ENCODE measurements around the gene FAU.

The FAU gene

GRCh38 chr11:65104628-65105027 lies 17.3 kb downstream of the FAU start:
- FAIRE-seq, result no peak

- no peak for FAIRE-seq
Measured at GRCh38 chr11:65103476-65103875, 18.5 kb downstream of the FAU start.

- FAIRE-seq, result no peak
Measured at GRCh38 chr11:65102142-65103095, 19.5 kb downstream of the FAU start.

- no peak for FAIRE-seq
Measured at GRCh38 chr11:65100674-65101350, 21.1 kb downstream of the FAU start.

- FAIRE-seq, result no peak
Measured at GRCh38 chr11:65096926-65097325, 25.0 kb downstream of the FAU start.

GRCh38 chr11:65095974-65096806 lies 25.7 kb downstream of the FAU start, which contains the start of gene VPS51:
TSS of gene VPS51 (plus strand) at chr11:65096214. CDS start at chr11:65096251, 37 bp downstream.
- FAIRE-seq, result no peak

- FAIRE-seq, result no peak
Measured at GRCh38 chr11:65095427-65095826, 26.5 kb downstream of the FAU start.

- FAIRE-seq, result no peak
Measured at GRCh38 chr11:65090628-65091027, 31.3 kb downstream of the FAU start.

- FAIRE-seq, result no peak
Measured at GRCh38 chr11:65089621-65090020, 32.3 kb downstream of the FAU start.

- FAIRE-seq, result no peak
Measured at GRCh38 chr11:65087827-65088226, 34.1 kb downstream of the FAU start.

- FAIRE-seq, result no peak
Measured at GRCh38 chr11:65087216-65087615, 34.7 kb downstream of the FAU start.

- no peak for FAIRE-seq
Measured at GRCh38 chr11:65086809-65087208, 35.1 kb downstream of the FAU start.

- no peak for FAIRE-seq
Measured at GRCh38 chr11:65085446-65085845, 36.5 kb downstream of the FAU start.

GRCh38 chr11:65084598-65085375 lies 37.1 kb downstream of the FAU start:
- FAIRE-seq, result no peak

- FAIRE-seq, result peak; percentile 49
Measured at GRCh38 chr11:65083834-65084597, 37.9 kb downstream of the FAU start, which contains the start of the genes CDCA5 and ZFPL1. TSS of gene CDCA5 (minus strand) at chr11:65084040. CDS start at chr11:65083978, 62 bp downstream. TSS of gene ZFPL1 (plus strand) at chr11:65084222. CDS start at chr11:65084699, 477 bp downstream.

GRCh38 chr11:65083134-65083833 lies 38.6 kb downstream of the FAU start:
- FAIRE-seq, result no peak

GRCh38 chr11:65078786-65079342 lies 43.1 kb downstream of the FAU start:
- no peak for FAIRE-seq

- FAIRE-seq, result no peak
Measured at GRCh38 chr11:65078151-65078550, 43.8 kb downstream of the FAU start.

GRCh38 chr11:65077451-65077850 lies 44.5 kb downstream of the FAU start:
- no peak for FAIRE-seq

- FAIRE-seq, result no peak
Measured at GRCh38 chr11:65072631-65072966, 49.3 kb downstream of the FAU start.

All from G401.6 (cell line).